Panc1 (cell line): ENCODE measurements around the gene DSCAML1.

Source experiments
- POLR2AphosphoS5 ChIP-seq: IDR thresholded peaks from 2 replicates; pipeline ENCODE4 v1.6.1; 2012; ENCODE audit warnings: mild to moderate bottlenecking, low read depth, low read length, moderate library complexity
- SIN3A ChIP-seq: IDR thresholded peaks from 2 replicates; pipeline ENCODE4 v1.6.1; 2012; ENCODE audit warnings: low read depth, mild to moderate bottlenecking, low read length, moderate library complexity, borderline replicate concordance; ENCODE audit not compliant: insufficient read depth
- TCF7L2 ChIP-seq: IDR thresholded peaks from 2 replicates; pipeline ENCODE4 v1.6.1; 2011; ENCODE audit warnings: mild to moderate bottlenecking, low read depth, low read length, inconsistent platforms
- TF ChIP-seq, protein P1 (sequence below): fragments of 450-650 bp; IDR thresholded peaks from 2 replicates; pipeline ENCODE4 v1.5.1; 2017; ENCODE audit warnings: mild to moderate bottlenecking
- TF ChIP-seq, protein P2 (sequence below), 2 experiments: IDR thresholded peaks; 2 replicates each; pipeline ENCODE4 v1.6.1; 2011 to 2012; ENCODE audit warnings: low read depth in 2 of 2, control low read depth in 1 of 2, low read length in 1 of 2, mild to moderate bottlenecking in 1 of 2, moderate library complexity in 1 of 2; ENCODE audit not compliant: insufficient read depth in 1 of 2

DNA sequence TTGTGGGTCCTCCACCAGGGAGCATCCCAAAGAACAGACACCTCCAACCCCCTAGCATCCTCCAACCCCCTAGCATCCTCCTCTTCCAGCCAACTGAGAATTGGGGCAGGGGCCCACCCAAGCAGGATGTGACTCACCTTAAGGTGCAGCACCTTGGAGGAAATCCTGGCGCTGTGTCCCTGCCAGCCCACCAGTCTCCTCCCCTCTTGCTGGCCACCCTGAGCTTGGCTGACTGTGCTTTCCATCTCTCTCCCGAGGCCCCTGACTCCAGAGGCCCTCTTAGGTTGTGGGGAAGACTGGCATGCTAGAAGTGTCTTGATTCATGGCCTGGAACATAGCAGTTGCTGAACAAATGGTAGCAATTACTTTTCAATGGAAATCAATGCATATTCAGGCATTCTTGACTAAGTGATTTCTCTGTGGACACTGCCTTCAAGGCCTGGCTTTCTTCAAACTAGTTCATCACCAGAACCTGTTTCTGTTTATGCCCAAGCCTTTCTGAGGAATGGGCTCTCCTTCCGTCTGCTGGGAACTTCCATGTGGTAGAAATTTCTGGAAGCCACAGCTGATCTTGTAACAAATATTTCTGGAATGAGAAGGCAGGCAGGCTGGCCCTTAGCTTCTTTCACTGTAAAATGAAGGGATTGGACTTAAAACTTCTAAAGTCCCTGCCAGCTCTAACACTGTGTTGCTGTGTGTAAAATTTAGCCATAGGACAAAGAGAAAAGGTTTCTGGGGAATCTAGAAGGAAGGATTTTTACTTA, 408.8 kb downstream of the DSCAML1 start:
- TF ChIP-seq, protein P1, sequence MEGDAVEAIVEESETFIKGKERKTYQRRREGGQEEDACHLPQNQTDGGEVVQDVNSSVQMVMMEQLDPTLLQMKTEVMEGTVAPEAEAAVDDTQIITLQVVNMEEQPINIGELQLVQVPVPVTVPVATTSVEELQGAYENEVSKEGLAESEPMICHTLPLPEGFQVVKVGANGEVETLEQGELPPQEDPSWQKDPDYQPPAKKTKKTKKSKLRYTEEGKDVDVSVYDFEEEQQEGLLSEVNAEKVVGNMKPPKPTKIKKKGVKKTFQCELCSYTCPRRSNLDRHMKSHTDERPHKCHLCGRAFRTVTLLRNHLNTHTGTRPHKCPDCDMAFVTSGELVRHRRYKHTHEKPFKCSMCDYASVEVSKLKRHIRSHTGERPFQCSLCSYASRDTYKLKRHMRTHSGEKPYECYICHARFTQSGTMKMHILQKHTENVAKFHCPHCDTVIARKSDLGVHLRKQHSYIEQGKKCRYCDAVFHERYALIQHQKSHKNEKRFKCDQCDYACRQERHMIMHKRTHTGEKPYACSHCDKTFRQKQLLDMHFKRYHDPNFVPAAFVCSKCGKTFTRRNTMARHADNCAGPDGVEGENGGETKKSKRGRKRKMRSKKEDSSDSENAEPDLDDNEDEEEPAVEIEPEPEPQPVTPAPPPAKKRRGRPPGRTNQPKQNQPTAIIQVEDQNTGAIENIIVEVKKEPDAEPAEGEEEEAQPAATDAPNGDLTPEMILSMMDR: no peak
- no peak for TF ChIP-seq SIN3A
- TF ChIP-seq POLR2AphosphoS5: no peak
- TF ChIP-seq, protein P2, sequence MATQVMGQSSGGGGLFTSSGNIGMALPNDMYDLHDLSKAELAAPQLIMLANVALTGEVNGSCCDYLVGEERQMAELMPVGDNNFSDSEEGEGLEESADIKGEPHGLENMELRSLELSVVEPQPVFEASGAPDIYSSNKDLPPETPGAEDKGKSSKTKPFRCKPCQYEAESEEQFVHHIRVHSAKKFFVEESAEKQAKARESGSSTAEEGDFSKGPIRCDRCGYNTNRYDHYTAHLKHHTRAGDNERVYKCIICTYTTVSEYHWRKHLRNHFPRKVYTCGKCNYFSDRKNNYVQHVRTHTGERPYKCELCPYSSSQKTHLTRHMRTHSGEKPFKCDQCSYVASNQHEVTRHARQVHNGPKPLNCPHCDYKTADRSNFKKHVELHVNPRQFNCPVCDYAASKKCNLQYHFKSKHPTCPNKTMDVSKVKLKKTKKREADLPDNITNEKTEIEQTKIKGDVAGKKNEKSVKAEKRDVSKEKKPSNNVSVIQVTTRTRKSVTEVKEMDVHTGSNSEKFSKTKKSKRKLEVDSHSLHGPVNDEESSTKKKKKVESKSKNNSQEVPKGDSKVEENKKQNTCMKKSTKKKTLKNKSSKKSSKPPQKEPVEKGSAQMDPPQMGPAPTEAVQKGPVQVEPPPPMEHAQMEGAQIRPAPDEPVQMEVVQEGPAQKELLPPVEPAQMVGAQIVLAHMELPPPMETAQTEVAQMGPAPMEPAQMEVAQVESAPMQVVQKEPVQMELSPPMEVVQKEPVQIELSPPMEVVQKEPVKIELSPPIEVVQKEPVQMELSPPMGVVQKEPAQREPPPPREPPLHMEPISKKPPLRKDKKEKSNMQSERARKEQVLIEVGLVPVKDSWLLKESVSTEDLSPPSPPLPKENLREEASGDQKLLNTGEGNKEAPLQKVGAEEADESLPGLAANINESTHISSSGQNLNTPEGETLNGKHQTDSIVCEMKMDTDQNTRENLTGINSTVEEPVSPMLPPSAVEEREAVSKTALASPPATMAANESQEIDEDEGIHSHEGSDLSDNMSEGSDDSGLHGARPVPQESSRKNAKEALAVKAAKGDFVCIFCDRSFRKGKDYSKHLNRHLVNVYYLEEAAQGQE (IDR thresholded peaks at IDR 0.05; ENCODE audit: insufficient read depth in 1 of 2, low read depth in 2 of 2, low read length in 1 of 2): no peak
- no peak for TF ChIP-seq TCF7L2
